Left ventricle myocardium inferior (tissue), 1 donor: Measurements from ENCODE around the gene KISS1. TPM values are rescaled to one million over a fixed set of nuclear protein-coding genes. Genes with fewer than 3 reads are reported as not detected.

Experiments
- DNase-seq: peaks from one replicate; pipeline ENCODE4 v3.0.0-alpha.2; 2020
- H3K27ac ChIP-seq: fragments of 200-600 bp; replicated peaks from 2 replicates; pipeline ENCODE4 v1.8.0; 2021
- H3K27me3 ChIP-seq: fragments of 200-600 bp; 2 replicates; pipeline ENCODE4 v1.8.0; 2021; ENCODE audit warnings: low read depth
- H3K36me3 ChIP-seq: fragments of 200-600 bp; 2 replicates; pipeline ENCODE4 v1.8.0; 2021
- H3K4me1 ChIP-seq: fragments of 200-600 bp; 2 replicates; pipeline ENCODE4 v1.8.0; 2021
- H3K4me3 ChIP-seq: fragments of 200-600 bp; 2 replicates; pipeline ENCODE4 v1.8.0; 2021; ENCODE audit warnings: mild to moderate bottlenecking, moderate library complexity
- H3K9me3 ChIP-seq: fragments of 200-600 bp; replicated peaks from 2 replicates; pipeline ENCODE4 v1.8.0; 2021
- CTCF ChIP-seq: fragments of 200-600 bp; IDR thresholded peaks from 2 replicates; pipeline ENCODE4 v1.8.0; 2021; ENCODE audit warnings: antibody characterized with exemption, mild to moderate bottlenecking, borderline replicate concordance
- intact Hi-C: fragments of 100-400 bp; cut with micrococcal nuclease; formaldehyde crosslinking; loops from one replicate; pipeline ENCODE4 v1.11.0; 2022
- total RNA-seq: library from RNA; stranded (reverse); fragmentation: NEBNext Ultra II Directional; extraction: Animal tissue kit (Norgen Biotek cat#: 25700); gene quantifications from one replicate; pipeline ENCODE4 v1.2.1, GENCODE V29; 2021
- donor health status: DM: no; HTN: yes; CAD: no; lungs with severe emphysema.

KISS1 gene
- total RNA-seq, 1 donor from 2014 or later, result not detected

- TF ChIP-seq CTCF, result no peak
- Histone ChIP-seq H3K27me3 (no peaks in the 10 kb centered on the region), H3K4me1 (no peaks in the 10 kb centered on the region), H3K27ac (no peak overlapping the region), H3K9me3 (no peaks in the 10 kb centered on the region), H3K4me3 (no peak overlapping the region), H3K36me3 (peaks cover 63% of the 10 kb centered on the region)
- no peak for DNase-seq
- intact Hi-C loops, result no loop called here
Observed at GRCh38 chr1:204232526-204232925, 36.2 kb upstream of the KISS1 start.

- H3K4me3 ChIP-seq, result no peak overlapping the region
- H3K27me3 ChIP-seq, result no peaks in the 10 kb centered on the region
- H3K9me3 ChIP-seq, result no peaks in the 10 kb centered on the region
- peaks cover 73% of the 10 kb centered on the region for H3K36me3 ChIP-seq
- no peak overlapping the region for H3K27ac ChIP-seq
- DNase-seq, result no peak
- TF ChIP-seq CTCF, result no peak
- intact Hi-C loops, result no loop called here
- H3K4me1 ChIP-seq, result no peaks in the 10 kb centered on the region
Observed at GRCh38 chr1:204230211-204230610, 33.9 kb upstream of the KISS1 start.

GRCh38 chr1:204228896-204229295, 32.6 kb upstream of the KISS1 start:
- Histone ChIP-seq H3K4me3 (no peak overlapping the region), H3K27me3 (no peaks in the 10 kb centered on the region), H3K9me3 (no peaks in the 10 kb centered on the region), H3K4me1 (no peaks in the 10 kb centered on the region), H3K27ac (no peak overlapping the region), H3K36me3 (peaks cover 71% of the 10 kb centered on the region)
- DNase-seq, result no peak
- no peak for TF ChIP-seq CTCF
- intact Hi-C loops, result no loop called here

GRCh38 chr1:204227996-204228785, 31.9 kb upstream of the KISS1 start:
- Histone ChIP-seq H3K27me3 (no peaks in the 10 kb centered on the region), H3K9me3 (no peaks in the 10 kb centered on the region), H3K4me1 (no peaks in the 10 kb centered on the region), H3K27ac (no peak overlapping the region), H3K4me3 (no peak overlapping the region), H3K36me3 (peaks cover 65% of the 10 kb centered on the region)
- intact Hi-C loops, result no loop called here
- DNase-seq, result no peak
- TF ChIP-seq CTCF, result no peak

- Histone ChIP-seq H3K4me3 (no peak overlapping the region), H3K9me3 (no peaks in the 10 kb centered on the region), H3K36me3 (peaks cover 64% of the 10 kb centered on the region), H3K27me3 (no peaks in the 10 kb centered on the region), H3K27ac (no peak overlapping the region), H3K4me1 (no peaks in the 10 kb centered on the region)
- DNase-seq, result no peak
- no peak for TF ChIP-seq CTCF
- intact Hi-C loops, result no loop called here
Observed at GRCh38 chr1:204227351-204227750, 31.1 kb upstream of the KISS1 start.
